Left lung (tissue), 10 donors: ENCODE measurements around the gene OVCH1. TPM values are rescaled to one million over a fixed set of nuclear protein-coding genes. Genes with fewer than 3 reads are reported as not detected.
"Not testable (repeated sequence)": the region's sequence is repeated elsewhere in the genome, so short reads cannot be mapped to it uniquely, and the experiment has no call there.

ENCODE experiments used
- ATAC-seq: fragments of 200-7000 bp; cut with Tn5 transposase; one replicate; pipeline ENCODE4 v1.9.1; 2020; ENCODE audit warnings: moderate library complexity
- DNase-seq, 4 donors: peaks; one replicate each; pipeline ENCODE4 v3.0.0-alpha.2; 2013 to 2020
- H3K27ac ChIP-seq, 2 donors: fragments of 200-600 bp; sonication (generic) in 1 of 2; one replicate each; pipeline versions ENCODE4 v1.5.0 to v1.8.0; 2020 to 2021
- H3K27me3 ChIP-seq, 2 donors: fragments of 200-600 bp; sonication (generic) in 1 of 2; one replicate each; pipeline versions ENCODE4 v1.5.0 to v1.8.0; 2020 to 2021
- H3K36me3 ChIP-seq, 2 donors: fragments of 200-600 bp; sonication (generic) in 1 of 2; one replicate each; pipeline versions ENCODE4 v1.5.0 to v1.8.0; 2020 to 2021
- H3K4me1 ChIP-seq, 2 donors: fragments of 200-600 bp; one replicate each; pipeline ENCODE4 v1.8.0; 2021
- H3K4me3 ChIP-seq, 2 donors: fragments of 200-600 bp; sonication (generic) in 1 of 2; one replicate each; pipeline versions ENCODE4 v1.5.0 to v1.8.0; 2020 to 2021; ENCODE audit warnings: mild to moderate bottlenecking in 1 of 2
- H3K9me3 ChIP-seq, 2 donors: fragments of 200-600 bp; sonication (generic) in 1 of 2; one replicate each; pipeline versions ENCODE4 v1.5.0 to v1.8.0; 2020 to 2021
- intact Hi-C, 2 donors: fragments of 100-400 bp; cut with DNase I; formaldehyde crosslinking; loops; one replicate each; pipeline versions ENCODE4 v1.11.2 to v1.14.2; 2022
- polyA plus RNA-seq, 6 donors: library from polyadenylated mRNA; unstranded; fragments of 120-200 nt; gene quantifications; one replicate each; pipeline ENCODE4 v1.2.1, GENCODE V29; 2013; ENCODE audit not compliant: insufficient read length in 6 of 6
- total RNA-seq, 2 donors: library from RNA; stranded (reverse); fragmentation: NEBNext Ultra II Directional; extraction: Animal tissue kit (Norgen Biotek cat#: 25700); gene quantifications; one replicate each; pipeline ENCODE4 v1.2.1, GENCODE V29; 2021
- TF ChIP-seq, protein P1 (sequence below), 2 donors: fragments of 200-600 bp; sonication (generic) in 1 of 2; IDR thresholded peaks; one replicate each; pipeline versions ENCODE4 v1.5.0 to v1.8.0; 2021; ENCODE audit warnings: antibody characterized with exemption in 2 of 2
- donor health status: DM: no; HTN: yes; CAD: no.
- donor health status: DM: no; HTN: no; CAD: no.

OVCH1 gene
- total and polyA plus RNA-seq, 8 donors, result 0.04 to 0.89 (median 0.20) TPM; not detected in 5

DNA sequence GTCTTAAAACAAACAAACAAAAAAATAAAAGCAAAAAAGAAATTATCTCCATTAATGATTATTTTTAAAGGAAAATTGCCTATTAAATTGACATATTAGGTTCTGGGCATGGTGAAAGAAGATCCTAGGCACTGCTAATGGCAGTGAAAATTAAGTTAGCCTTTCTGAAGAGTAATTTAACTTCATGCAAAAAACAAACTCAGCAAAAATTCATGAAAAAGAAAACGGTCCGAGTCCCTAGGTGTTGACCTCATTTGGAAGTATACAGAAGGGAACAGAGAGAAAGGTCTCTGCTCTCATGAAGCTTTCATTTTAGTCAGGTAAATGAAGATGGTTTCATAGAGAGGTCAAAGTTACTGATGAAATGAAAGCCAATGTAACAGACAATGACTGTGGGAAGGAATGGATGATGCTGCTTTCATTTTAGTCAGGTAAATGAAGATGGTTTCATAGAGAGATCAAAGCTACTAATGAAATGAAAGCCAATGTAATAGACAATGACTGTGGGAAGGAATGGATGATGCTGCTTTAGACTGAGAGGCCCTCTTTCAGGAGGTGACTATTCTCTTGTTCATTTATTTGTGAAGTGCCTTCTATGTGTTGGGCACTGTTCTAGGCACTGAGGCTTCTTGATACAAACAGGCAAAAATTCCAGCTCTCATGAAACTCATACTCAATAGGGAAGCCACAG lies 50.1 kb downstream of the OVCH1 start:
- no peaks in the 10 kb centered on the region for H3K4me1 ChIP-seq
- ATAC-seq, result no peak
- intact Hi-C loops, result no loop called here
- no peak overlapping the region for H3K27ac ChIP-seq
- H3K4me3 ChIP-seq, result no peak overlapping the region
- no peak for DNase-seq
- no peaks in the 10 kb centered on the region for H3K36me3 ChIP-seq
- TF ChIP-seq, protein P1, sequence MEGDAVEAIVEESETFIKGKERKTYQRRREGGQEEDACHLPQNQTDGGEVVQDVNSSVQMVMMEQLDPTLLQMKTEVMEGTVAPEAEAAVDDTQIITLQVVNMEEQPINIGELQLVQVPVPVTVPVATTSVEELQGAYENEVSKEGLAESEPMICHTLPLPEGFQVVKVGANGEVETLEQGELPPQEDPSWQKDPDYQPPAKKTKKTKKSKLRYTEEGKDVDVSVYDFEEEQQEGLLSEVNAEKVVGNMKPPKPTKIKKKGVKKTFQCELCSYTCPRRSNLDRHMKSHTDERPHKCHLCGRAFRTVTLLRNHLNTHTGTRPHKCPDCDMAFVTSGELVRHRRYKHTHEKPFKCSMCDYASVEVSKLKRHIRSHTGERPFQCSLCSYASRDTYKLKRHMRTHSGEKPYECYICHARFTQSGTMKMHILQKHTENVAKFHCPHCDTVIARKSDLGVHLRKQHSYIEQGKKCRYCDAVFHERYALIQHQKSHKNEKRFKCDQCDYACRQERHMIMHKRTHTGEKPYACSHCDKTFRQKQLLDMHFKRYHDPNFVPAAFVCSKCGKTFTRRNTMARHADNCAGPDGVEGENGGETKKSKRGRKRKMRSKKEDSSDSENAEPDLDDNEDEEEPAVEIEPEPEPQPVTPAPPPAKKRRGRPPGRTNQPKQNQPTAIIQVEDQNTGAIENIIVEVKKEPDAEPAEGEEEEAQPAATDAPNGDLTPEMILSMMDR (IDR thresholded peaks at IDR 0.05), result no peak
- H3K9me3 ChIP-seq, result no peaks in the 10 kb centered on the region
- no peaks in the 10 kb centered on the region for H3K27me3 ChIP-seq

DNA sequence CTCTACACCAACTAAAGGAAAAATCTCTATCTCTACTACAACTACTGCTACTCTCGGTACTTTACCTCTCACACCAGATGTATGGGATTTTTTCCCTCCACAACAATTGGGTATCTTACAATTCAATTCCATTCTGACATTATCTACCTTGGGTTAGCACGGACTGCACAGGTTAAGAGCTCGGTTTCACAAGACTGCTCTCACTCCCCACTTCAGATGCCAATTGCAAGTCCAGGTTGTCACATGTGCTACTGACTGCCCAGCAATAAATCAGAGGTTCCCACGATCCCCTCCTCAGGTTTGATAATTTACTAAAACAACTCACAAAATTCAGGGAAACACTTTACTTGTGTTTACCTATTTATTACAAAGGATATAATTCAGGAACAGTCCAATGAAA lies 58.0 kb downstream of the OVCH1 start:
- peak; percentile 89 for ATAC-seq
- no peak overlapping the region for H3K4me3 ChIP-seq
- peaks cover 0 to 4% of the 10 kb centered on the region in 2 donors for H3K4me1 ChIP-seq
- no peaks in the 10 kb centered on the region for H3K27me3 ChIP-seq
- no peak for DNase-seq
- intact Hi-C loops, result no loop called here
- no peak overlapping the region for H3K27ac ChIP-seq
- TF ChIP-seq, protein P1 (IDR thresholded peaks at IDR 0.05), result no peak
- H3K9me3 ChIP-seq, result peaks cover 0 to 14% of the 10 kb centered on the region in 2 donors
- no peaks in the 10 kb centered on the region for H3K36me3 ChIP-seq

DNA sequence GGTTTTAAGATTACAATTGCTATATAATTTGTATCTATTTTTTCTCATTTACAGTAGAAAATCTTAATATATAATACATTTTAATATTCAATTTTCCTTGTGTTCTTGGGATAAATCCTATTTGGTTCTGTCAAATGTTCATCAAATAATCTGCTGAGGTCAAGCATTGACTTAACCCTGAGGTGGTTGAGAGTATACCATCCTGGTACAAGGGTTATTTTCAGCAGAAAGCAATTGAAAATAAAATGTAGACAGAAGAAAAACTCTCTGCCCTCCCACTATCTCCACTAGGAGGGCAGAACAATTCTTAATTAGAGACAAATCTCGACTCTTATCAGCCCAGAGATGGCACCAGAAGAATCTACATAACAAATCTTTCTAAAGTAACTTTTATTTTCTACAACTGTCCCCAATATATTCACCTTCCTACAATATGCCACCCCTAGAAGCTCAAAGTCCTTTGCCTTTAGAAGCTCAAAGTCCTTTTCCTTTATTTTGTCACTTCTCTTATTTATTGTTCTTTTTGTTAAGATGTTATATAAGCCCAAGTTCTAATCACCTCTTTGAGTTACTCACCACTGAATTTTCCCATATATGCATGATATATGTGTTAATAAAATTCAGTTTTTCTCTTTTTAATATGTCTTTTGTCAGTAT lies 58.6 kb downstream of the OVCH1 start:
- no peak for ATAC-seq
- DNase-seq, result no peak
- Histone ChIP-seq H3K4me3 (no peak overlapping the region), H3K27me3 (no peaks in the 10 kb centered on the region), H3K27ac (no peak overlapping the region), H3K4me1 (peaks cover 0 to 4% of the 10 kb centered on the region in 2 donors), H3K9me3 (peaks cover 0 to 14% of the 10 kb centered on the region in 2 donors), H3K36me3 (no peaks in the 10 kb centered on the region)
- intact Hi-C loops, result no loop called here
- TF ChIP-seq, protein P1 (IDR thresholded peaks at IDR 0.05), result no peak

DNA sequence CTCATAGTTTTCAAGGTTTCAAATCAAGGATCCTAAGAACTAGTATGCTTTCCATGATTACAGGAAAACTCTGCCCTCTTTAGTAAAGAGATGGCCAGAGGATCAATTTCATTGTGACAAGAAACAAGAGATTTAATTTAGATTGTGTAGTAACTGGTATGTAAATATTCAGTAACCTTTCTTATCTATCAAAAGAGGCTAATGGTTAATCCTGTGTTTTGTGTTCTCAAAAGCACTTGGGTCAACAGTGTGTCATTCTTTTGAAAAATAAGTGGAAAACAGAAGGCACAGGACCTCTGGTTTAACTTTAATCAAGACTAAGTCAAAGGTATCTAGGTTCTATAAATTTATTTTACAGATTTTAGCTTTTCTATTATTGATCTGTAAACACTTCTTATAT lies 59.9 kb downstream of the OVCH1 start:
- TF ChIP-seq, protein P1 (IDR thresholded peaks at IDR 0.05), result no peak
- Histone ChIP-seq H3K9me3 (peaks cover 0 to 14% of the 10 kb centered on the region in 2 donors), H3K4me1 (peaks cover 0 to 4% of the 10 kb centered on the region in 2 donors), H3K4me3 (no peak overlapping the region), H3K27ac (no peak overlapping the region), H3K27me3 (no peaks in the 10 kb centered on the region), H3K36me3 (no peaks in the 10 kb centered on the region)
- ATAC-seq (peak; percentile 21), DNase-seq (no peak)
- intact Hi-C loops, result no loop called here

DNA sequence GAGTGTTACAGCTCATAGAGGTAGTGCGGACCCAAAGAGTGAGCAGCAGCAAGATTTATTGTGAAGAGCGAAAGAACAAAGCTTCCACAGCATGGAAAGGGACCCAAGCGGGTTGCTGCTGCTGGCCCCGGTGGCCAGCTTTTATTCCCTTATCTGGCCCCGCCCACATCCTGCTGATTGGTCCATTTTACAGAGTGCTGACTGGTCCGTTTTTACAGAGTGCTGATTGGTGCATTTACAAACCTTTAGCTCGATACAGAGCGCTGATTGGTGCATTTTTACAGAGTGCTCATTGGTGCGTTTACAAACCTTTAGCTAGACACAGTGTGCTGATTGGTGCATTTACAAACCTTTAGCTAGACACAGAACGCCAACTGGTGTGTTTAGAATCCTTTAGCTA lies 60.7 kb downstream of the OVCH1 start:
- H3K9me3 ChIP-seq, result peaks cover 0 to 14% of the 10 kb centered on the region in 2 donors
- H3K4me1 ChIP-seq, intact Hi-C loops, H3K27me3 ChIP-seq, ATAC-seq, H3K4me3 ChIP-seq, H3K36me3 ChIP-seq, DNase-seq, H3K27ac ChIP-seq: not testable (repeated sequence)
